PC-3 (cell line): ENCODE measurements around the gene ANKRD53. TPM values are rescaled to one million over a fixed set of nuclear protein-coding genes. Genes with fewer than 3 reads are reported as not detected.

Experiments
- ATAC-seq: fragments of 200-7000 bp; cut with Tn5 transposase; 2 replicates; pipeline ENCODE4 v1.9.1; 2020; ENCODE audit warnings: mild to moderate bottlenecking, moderate library complexity
- BruUV-seq: library from RNA; stranded (reverse); fragments of 400-500 nt; replicated peaks from 2 replicates; lab custom pipeline; 2021; lab: Mats Ljungman, UMichigan
- CTCF ChIA-PET: fragments of 300-600 bp; sonication (Branson Sonifier 250); formaldehyde crosslinking; loops from one replicate; lab custom pipeline; 2022; ENCODE audit warnings: antibody characterized with exemption; lab: Charles Lee
- POLR2A ChIA-PET: fragments of 300-600 bp; sonication (Branson Sonifier 250); formaldehyde crosslinking; loops from one replicate; lab custom pipeline; 2022; ENCODE audit warnings: antibody characterized with exemption; ENCODE audit not compliant: unreplicated experiment; lab: Charles Lee
- DNase-seq: peaks from one replicate; pipeline ENCODE4 v3.0.0-alpha.2; 2015
- H2AFZ ChIP-seq: fragments of 300-600 bp; sonication (generic); 2 replicates; pipeline ENCODE4 v1.6.0; 2016; ENCODE audit warnings: antibody characterized with exemption, low read length
- H3F3A ChIP-seq: fragments of 300-600 bp; sonication (generic); one replicate; pipeline ENCODE4 v1.6.0; 2017; ENCODE audit warnings: antibody characterized with exemption, low read length, control low read depth, mild to moderate bottlenecking; ENCODE audit not compliant: unreplicated experiment
- H3K27ac ChIP-seq: fragments of 300-600 bp; sonication (generic); 2 replicates; pipeline ENCODE4 v1.5.1; 2016; ENCODE audit warnings: mild to moderate bottlenecking, low read length
- H3K27me3 ChIP-seq: fragments of 300-600 bp; sonication (generic); 2 replicates; pipeline ENCODE4 v1.6.1; 2016; ENCODE audit warnings: low read length, mixed read lengths
- H3K36me3 ChIP-seq: fragments of 300-600 bp; sonication (generic); 2 replicates; pipeline ENCODE4 v1.6.1; 2016; ENCODE audit warnings: low read depth, mixed run types, low read length, mixed read lengths
- H3K4me1 ChIP-seq: fragments of 300-600 bp; sonication (generic); 2 replicates; pipeline ENCODE4 v1.5.1; 2016; ENCODE audit warnings: low read length; ENCODE audit not compliant: insufficient read depth
- H3K4me2 ChIP-seq: fragments of 300-600 bp; sonication (generic); 2 replicates; pipeline ENCODE4 v1.6.0; 2016; ENCODE audit warnings: low read length
- H3K4me3 ChIP-seq: fragments of 300-600 bp; sonication (generic); 2 replicates; pipeline ENCODE4 v1.5.1; 2016; ENCODE audit warnings: mild to moderate bottlenecking, low read length, mixed read lengths
- H3K79me2 ChIP-seq: fragments of 300-600 bp; sonication (generic); 2 replicates; pipeline ENCODE4 v1.6.1; 2017; ENCODE audit warnings: low read length, mixed read lengths
- H3K9ac ChIP-seq: fragments of 300-600 bp; sonication (generic); 2 replicates; pipeline ENCODE4 v1.6.0; 2016; ENCODE audit warnings: mild to moderate bottlenecking, low read length
- H3K9me2 ChIP-seq: fragments of 300-600 bp; sonication (generic); replicated peaks from 2 replicates; pipeline ENCODE4 v1.6.1; 2016; ENCODE audit warnings: mixed run types, low read length, mixed read lengths
- H3K9me3 ChIP-seq: fragments of 300-600 bp; sonication (generic); 2 replicates; pipeline ENCODE4 v1.6.1; 2016; ENCODE audit warnings: low read length, mixed read lengths
- H4K20me1 ChIP-seq: fragments of 300-600 bp; sonication (generic); 2 replicates; pipeline ENCODE4 v1.6.1; 2016; ENCODE audit warnings: low read length, mixed read lengths
- EZH2 ChIP-seq: fragments of 300-600 bp; sonication (generic); IDR thresholded peaks from one replicate; pipeline ENCODE4 v1.6.1; 2017; ENCODE audit warnings: antibody characterized with exemption, mild to moderate bottlenecking, low read length; ENCODE audit not compliant: unreplicated experiment
- EZH2phosphoT487 ChIP-seq: fragments of 300-600 bp; sonication (generic); IDR thresholded peaks from 2 replicates; pipeline ENCODE4 v1.6.1; 2018; ENCODE audit warnings: mild to moderate bottlenecking, antibody characterized with exemption, low read length, borderline replicate concordance
- intact Hi-C: fragments of 100-400 bp; cut with micrococcal nuclease; formaldehyde crosslinking; loops from 2 replicates; pipeline ENCODE4 v1.9.0; 2023
- total RNA-seq: library from RNA; depleted of rRNA; stranded (reverse); fragments of >200 nt; gene quantifications from 2 replicates; pipeline ENCODE4 v1.2.3, GENCODE V29; 2014
- TF ChIP-seq, protein P1 (sequence below): fragments of 300-600 bp; sonication (generic); conservative IDR thresholded peaks from 2 replicates; pipeline ENCODE4 v1.5.1; 2017; ENCODE audit warnings: antibody characterized with exemption, low read depth, mild to moderate bottlenecking, low read length

Gene ANKRD53
- total RNA-seq, 1 experiment from 2014 or later, result not detected

DNA sequence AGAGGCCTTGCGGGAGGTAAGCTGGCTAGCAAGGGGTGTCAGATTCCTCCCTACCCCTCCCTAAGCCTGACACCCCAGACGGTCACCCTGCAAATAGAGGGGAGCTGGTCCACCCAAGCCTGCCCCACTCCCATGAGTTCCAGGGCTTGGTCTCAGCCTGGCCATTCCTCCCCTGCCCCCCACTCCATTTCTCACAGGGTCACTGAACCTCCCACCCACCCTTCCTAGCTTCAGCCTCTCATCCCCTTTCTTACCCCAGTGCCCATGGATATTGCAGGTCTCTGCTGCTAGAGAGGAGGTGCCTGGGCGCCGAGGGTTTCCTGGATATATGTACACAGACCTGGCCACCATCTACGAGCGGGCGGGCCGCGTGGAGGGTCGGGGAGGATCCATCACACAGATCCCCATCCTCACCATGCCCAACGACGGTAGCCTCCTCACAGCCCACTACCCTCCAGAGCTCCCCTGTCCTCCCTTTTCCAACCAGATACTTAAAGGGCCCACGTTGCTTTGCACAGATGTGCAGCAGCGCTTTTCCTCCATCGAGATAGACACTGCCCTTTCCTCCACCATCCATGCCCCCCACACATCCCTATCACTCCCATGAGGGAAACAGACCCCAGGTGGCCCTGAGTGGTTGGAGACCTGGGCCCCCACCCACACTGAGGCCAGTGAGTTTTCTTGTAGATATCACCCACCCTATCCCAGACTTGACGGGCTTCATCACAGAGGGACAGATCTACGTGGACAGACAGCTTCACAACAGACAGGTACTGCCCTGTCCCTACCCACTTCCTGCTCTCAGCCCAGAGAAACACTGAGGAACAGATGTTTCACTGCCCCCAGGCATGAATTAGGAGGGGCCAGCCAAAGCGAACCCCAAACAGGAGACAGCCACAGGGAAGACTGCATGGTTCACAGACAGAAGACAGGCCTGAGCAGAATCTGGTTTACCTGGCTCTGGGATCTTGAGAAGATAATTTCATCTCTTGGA is 15.2 kb upstream of the ANKRD53 start:
- no peak overlapping the region for H3K4me3 ChIP-seq
- ATAC-seq, result no peak

DNA sequence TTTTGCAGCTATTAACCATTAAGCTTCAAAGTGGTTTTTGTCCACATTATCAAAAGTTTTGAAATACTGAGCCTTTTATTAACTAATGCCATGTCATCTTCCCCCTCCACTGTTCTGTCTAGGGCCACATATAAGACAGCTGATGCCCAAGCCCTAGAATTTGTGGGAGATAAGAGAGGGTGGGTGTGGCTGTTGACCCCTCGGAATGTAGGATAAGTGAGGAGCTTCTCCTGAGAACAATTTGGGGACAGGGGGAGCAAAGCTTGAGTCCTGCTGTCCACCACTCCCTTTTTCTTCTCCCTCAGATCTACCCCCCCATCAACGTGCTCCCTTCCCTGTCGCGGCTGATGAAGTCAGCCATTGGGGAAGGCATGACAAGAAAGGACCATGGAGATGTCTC is 14.3 kb upstream of the ANKRD53 start:
- Histone ChIP-seq H3K27me3 (no peaks in the 10 kb centered on the region), H3F3A (no peaks in the 10 kb centered on the region), H3K27ac (no peak overlapping the region), H3K4me1 (no peaks in the 10 kb centered on the region), H3K4me2 (no peak overlapping the region), H4K20me1 (no peaks in the 10 kb centered on the region), H3K4me3 (no peak overlapping the region), H3K9me2 (no peaks in the 10 kb centered on the region), H2AFZ (no peak overlapping the region), H3K79me2 (no peaks in the 10 kb centered on the region), H3K9me3 (no peaks in the 10 kb centered on the region), H3K36me3 (no peaks in the 10 kb centered on the region), H3K9ac (no peak overlapping the region)
- ChIA-PET CTCF (no interaction called here), POLR2A (no interaction called here)
- DNase-seq, result no peak
- no peak for ATAC-seq
- TF ChIP-seq, protein P1, sequence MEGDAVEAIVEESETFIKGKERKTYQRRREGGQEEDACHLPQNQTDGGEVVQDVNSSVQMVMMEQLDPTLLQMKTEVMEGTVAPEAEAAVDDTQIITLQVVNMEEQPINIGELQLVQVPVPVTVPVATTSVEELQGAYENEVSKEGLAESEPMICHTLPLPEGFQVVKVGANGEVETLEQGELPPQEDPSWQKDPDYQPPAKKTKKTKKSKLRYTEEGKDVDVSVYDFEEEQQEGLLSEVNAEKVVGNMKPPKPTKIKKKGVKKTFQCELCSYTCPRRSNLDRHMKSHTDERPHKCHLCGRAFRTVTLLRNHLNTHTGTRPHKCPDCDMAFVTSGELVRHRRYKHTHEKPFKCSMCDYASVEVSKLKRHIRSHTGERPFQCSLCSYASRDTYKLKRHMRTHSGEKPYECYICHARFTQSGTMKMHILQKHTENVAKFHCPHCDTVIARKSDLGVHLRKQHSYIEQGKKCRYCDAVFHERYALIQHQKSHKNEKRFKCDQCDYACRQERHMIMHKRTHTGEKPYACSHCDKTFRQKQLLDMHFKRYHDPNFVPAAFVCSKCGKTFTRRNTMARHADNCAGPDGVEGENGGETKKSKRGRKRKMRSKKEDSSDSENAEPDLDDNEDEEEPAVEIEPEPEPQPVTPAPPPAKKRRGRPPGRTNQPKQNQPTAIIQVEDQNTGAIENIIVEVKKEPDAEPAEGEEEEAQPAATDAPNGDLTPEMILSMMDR, result no peak
- TF ChIP-seq EZH2phosphoT487, result no peak
- no peak for TF ChIP-seq EZH2
- BruUV-seq, result no TSS peak
- intact Hi-C loops, result no loop called here

More for the DNA sequence above, 15.2 kb upstream of the ANKRD53 start:
- H3F3A ChIP-seq, result no peaks in the 10 kb centered on the region
- TF ChIP-seq EZH2 (no peak), EZH2phosphoT487 (no peak)
- TF ChIP-seq, protein P1, result no peak
- no peak overlapping the region for H2AFZ ChIP-seq
- H3K79me2 ChIP-seq, result no peaks in the 10 kb centered on the region
- no TSS peak for BruUV-seq
- no peaks in the 10 kb centered on the region for H4K20me1 ChIP-seq
- no peak overlapping the region for H3K27ac ChIP-seq
- no peaks in the 10 kb centered on the region for H3K27me3 ChIP-seq
- H3K4me2 ChIP-seq, result no peak overlapping the region
- no peak for DNase-seq
- intact Hi-C loops, result no loop called here
- H3K9me2 ChIP-seq, result no peaks in the 10 kb centered on the region
- no peak overlapping the region for H3K9ac ChIP-seq
- CTCF ChIA-PET, result interaction anchor here (0.6 kb wide), 1 partner anchor 200 kb away, joined by 3 read pairs; no protein-coding TSS in a partner anchor
- H3K36me3 ChIP-seq, result no peaks in the 10 kb centered on the region
- H3K4me1 ChIP-seq, result no peaks in the 10 kb centered on the region
- POLR2A ChIA-PET, result no interaction called here
- H3K9me3 ChIP-seq, result no peaks in the 10 kb centered on the region
